Peyer's patch (tissue), 4 donors: ENCODE data around the gene SYT8.

Experiments
- POLR2A ChIP-seq, 2 donors: fragments of 450-650 bp; IDR thresholded peaks; one replicate each; pipeline ENCODE4 v1.5.1; 2017; ENCODE audit warnings: antibody characterized with exemption in 2 of 2, mild to moderate bottlenecking in 2 of 2, moderate library complexity in 2 of 2
- TF ChIP-seq, protein P1 (sequence below), 6 experiments: fragments of 450-650 bp in 4 of 6; fragments of 200-600 bp in 2 of 6; sonication (generic) in 1 of 6; IDR thresholded peaks; one replicate each; pipeline ENCODE4 v1.5.1; 2017 to 2019; ENCODE audit warnings: antibody characterized with exemption in 6 of 6, mild to moderate bottlenecking in 3 of 6, moderate library complexity in 1 of 6

DNA sequence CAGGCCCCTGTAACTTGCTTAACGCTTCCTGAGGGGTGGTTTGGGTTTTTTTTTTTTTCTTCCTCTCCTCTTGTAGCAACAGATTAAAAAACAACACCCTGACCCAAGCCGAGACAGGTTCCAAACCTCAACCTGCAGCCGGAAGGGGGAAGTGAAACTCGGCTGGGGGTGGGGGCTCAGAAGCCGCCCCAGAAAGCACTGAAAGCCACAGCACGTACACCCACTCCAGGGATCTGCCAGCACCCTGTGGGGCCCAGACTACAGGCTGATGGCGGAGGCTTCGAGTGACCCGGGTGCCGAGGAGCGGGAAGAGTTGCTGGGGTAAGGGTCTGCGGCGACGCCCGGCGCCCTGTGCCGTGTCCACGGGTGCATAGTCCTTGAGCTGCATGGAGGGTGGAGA, 18.1 kb downstream of the SYT8 start, which contains the start of gene LSP1:
- TF ChIP-seq, protein P1, sequence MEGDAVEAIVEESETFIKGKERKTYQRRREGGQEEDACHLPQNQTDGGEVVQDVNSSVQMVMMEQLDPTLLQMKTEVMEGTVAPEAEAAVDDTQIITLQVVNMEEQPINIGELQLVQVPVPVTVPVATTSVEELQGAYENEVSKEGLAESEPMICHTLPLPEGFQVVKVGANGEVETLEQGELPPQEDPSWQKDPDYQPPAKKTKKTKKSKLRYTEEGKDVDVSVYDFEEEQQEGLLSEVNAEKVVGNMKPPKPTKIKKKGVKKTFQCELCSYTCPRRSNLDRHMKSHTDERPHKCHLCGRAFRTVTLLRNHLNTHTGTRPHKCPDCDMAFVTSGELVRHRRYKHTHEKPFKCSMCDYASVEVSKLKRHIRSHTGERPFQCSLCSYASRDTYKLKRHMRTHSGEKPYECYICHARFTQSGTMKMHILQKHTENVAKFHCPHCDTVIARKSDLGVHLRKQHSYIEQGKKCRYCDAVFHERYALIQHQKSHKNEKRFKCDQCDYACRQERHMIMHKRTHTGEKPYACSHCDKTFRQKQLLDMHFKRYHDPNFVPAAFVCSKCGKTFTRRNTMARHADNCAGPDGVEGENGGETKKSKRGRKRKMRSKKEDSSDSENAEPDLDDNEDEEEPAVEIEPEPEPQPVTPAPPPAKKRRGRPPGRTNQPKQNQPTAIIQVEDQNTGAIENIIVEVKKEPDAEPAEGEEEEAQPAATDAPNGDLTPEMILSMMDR (IDR thresholded peaks at IDR 0.05) = no peak
- no peak for TF ChIP-seq POLR2A (IDR thresholded peaks at IDR 0.05)
